ENCODE data around the gene ITPRID1.

DNA sequence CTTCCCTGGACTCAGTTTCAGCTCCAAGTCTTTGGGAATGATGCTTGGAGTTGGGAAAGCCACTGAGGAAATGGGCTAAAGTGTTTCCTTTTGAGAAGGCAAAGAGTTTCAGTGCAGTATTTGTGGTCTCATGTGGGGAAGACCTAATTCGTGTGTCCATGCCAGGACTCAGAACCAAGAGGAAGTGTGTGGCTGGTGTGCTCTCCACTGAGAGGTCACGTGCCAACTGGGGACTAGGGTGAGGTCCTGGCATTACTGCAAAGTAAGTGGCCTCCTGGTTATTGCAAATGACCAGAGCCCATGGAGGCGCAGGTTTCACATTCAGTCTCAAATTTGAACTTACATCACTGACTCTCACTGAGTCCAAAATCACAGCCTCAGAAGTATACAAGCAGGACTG lies 48.6 kb upstream of the ITPRID1 start:
- TF ChIP-seq, protein P1, sequence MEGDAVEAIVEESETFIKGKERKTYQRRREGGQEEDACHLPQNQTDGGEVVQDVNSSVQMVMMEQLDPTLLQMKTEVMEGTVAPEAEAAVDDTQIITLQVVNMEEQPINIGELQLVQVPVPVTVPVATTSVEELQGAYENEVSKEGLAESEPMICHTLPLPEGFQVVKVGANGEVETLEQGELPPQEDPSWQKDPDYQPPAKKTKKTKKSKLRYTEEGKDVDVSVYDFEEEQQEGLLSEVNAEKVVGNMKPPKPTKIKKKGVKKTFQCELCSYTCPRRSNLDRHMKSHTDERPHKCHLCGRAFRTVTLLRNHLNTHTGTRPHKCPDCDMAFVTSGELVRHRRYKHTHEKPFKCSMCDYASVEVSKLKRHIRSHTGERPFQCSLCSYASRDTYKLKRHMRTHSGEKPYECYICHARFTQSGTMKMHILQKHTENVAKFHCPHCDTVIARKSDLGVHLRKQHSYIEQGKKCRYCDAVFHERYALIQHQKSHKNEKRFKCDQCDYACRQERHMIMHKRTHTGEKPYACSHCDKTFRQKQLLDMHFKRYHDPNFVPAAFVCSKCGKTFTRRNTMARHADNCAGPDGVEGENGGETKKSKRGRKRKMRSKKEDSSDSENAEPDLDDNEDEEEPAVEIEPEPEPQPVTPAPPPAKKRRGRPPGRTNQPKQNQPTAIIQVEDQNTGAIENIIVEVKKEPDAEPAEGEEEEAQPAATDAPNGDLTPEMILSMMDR (conservative IDR thresholded peaks at IDR 0.05; ENCODE audit: low read depth, low read length), result no peak
- TF ChIP-seq EZH2 (IDR thresholded peaks at IDR 0.05; ENCODE audit: low read length, unreplicated experiment), result no peak
